CD14-positive monocyte (primary cell): ENCODE measurements around the gene ANKRD44. TPM values are rescaled to one million over a fixed set of nuclear protein-coding genes. Genes with fewer than 3 reads are reported as not detected.

Source experiments
- DNase-seq, 3 donors: peaks; one replicate each; pipeline ENCODE4 v3.0.0-alpha.2; 2011 to 2022
- H2AFZ ChIP-seq: 2 replicates; pipeline ENCODE4 v1.6.0; 2012; ENCODE audit warnings: mild to moderate bottlenecking, low read depth, low read length, inconsistent platforms; ENCODE audit not compliant: insufficient read depth, poor library complexity, severe bottlenecking
- H3K27ac ChIP-seq, 2 donors: 1 replicate in 1 of 2; 2 replicates in 1 of 2; pipeline ENCODE4 v1.5.1; 2012 to 2013; ENCODE audit warnings: low read length in 2 of 2, control low read depth in 1 of 2, inconsistent platforms in 1 of 2, low read depth in 1 of 2, mild to moderate bottlenecking in 1 of 2
- H3K27me3 ChIP-seq, 2 donors: one replicate each; pipeline versions ENCODE4 v1.6.0 to v1.6.1; 2011 to 2013; ENCODE audit warnings: low read length in 2 of 2; ENCODE audit not compliant: control insufficient read depth in 2 of 2, insufficient read depth in 2 of 2
- H3K36me3 ChIP-seq, 2 donors: replicated peaks in 1 of 2; 1 replicate in 1 of 2; 2 replicates in 1 of 2; pipeline versions ENCODE4 v1.5.1 to v1.6.1; 2012 to 2013; ENCODE audit warnings: low read length in 2 of 2, control low read depth in 1 of 2, inconsistent platforms in 1 of 2, mild to moderate bottlenecking in 1 of 2; ENCODE audit not compliant: insufficient read depth in 2 of 2, control insufficient read depth in 1 of 2
- H3K4me1 ChIP-seq, 2 donors: 1 replicate in 1 of 2; 2 replicates in 1 of 2; pipeline versions ENCODE4 v1.5.1 to v1.6.1; 2012 to 2013; ENCODE audit warnings: low read length in 2 of 2, control low read depth in 1 of 2, inconsistent platforms in 1 of 2, mild to moderate bottlenecking in 1 of 2, moderate library complexity in 1 of 2; ENCODE audit not compliant: insufficient read depth in 2 of 2, control insufficient read depth in 1 of 2
- H3K4me2 ChIP-seq: replicated peaks from 2 replicates; pipeline ENCODE3; 2012; ENCODE audit warnings: low read length, moderate library complexity, mild to moderate bottlenecking; ENCODE audit not compliant: poor library complexity, severe bottlenecking; ENCODE audit errors: extremely low read depth
- H3K4me3 ChIP-seq, 3 experiments: fragments of 200-600 bp in 1 of 3; sonication (generic) in 1 of 3; replicated peaks in 1 of 3; 1 replicate in 2 of 3; 2 replicates in 1 of 3; pipeline ENCODE4 v1.5.1; 2011 to 2013; ENCODE audit warnings: low read length in 3 of 3, mild to moderate bottlenecking in 3 of 3, control low read depth in 2 of 3, low read depth in 2 of 3, inconsistent platforms in 1 of 3, moderate library complexity in 1 of 3
- H3K79me2 ChIP-seq: 2 replicates; pipeline ENCODE4 v1.6.0; 2012; ENCODE audit warnings: mild to moderate bottlenecking, control low read depth, inconsistent platforms, low read length, moderate library complexity; ENCODE audit not compliant: insufficient read depth
- H3K9ac ChIP-seq: 2 replicates; pipeline ENCODE4 v1.6.0; 2017; ENCODE audit warnings: low read length, mild to moderate bottlenecking; ENCODE audit not compliant: insufficient read depth, poor library complexity, severe bottlenecking
- H3K9me3 ChIP-seq, 2 donors: replicated peaks in 1 of 2; 1 replicate in 1 of 2; 2 replicates in 1 of 2; pipeline versions ENCODE4 v1.5.1 to v1.6.1; 2012 to 2013; ENCODE audit warnings: low read length in 2 of 2, control low read depth in 1 of 2; ENCODE audit not compliant: control insufficient read depth in 1 of 2, insufficient read depth in 1 of 2
- H4K20me1 ChIP-seq: 2 replicates; pipeline ENCODE4 v1.6.0; 2012; ENCODE audit warnings: mild to moderate bottlenecking, low read length, control low read depth, moderate library complexity; ENCODE audit not compliant: insufficient read depth
- H3K27ac Mint-ChIP-seq, 7 donors: one replicate each; pipeline ENCODE4 v1.8.0; 2020; ENCODE audit warnings: mild to moderate bottlenecking in 7 of 7, mixed read lengths in 7 of 7, moderate library complexity in 6 of 7, inconsistent platforms in 2 of 7
- H3K27me3 Mint-ChIP-seq, 3 donors: one replicate each; pipeline ENCODE4 v1.8.0; 2021 to 2022; ENCODE audit warnings: low read depth in 3 of 3, mild to moderate bottlenecking in 3 of 3, mixed read lengths in 3 of 3, moderate library complexity in 3 of 3, inconsistent platforms in 1 of 3
- H3K36me3 Mint-ChIP-seq, 2 donors: one replicate each; pipeline ENCODE4 v1.8.0; 2020; ENCODE audit warnings: mixed read lengths in 2 of 2, inconsistent platforms in 1 of 2, mild to moderate bottlenecking in 1 of 2
- H3K4me1 Mint-ChIP-seq: one replicate; pipeline ENCODE4 v1.8.0; 2020; ENCODE audit warnings: mild to moderate bottlenecking, mixed read lengths
- H3K4me3 Mint-ChIP-seq, 2 donors: one replicate each; pipeline ENCODE4 v1.8.0; 2020; ENCODE audit warnings: mild to moderate bottlenecking in 2 of 2, mixed read lengths in 2 of 2, moderate library complexity in 1 of 2
- H3K9me3 Mint-ChIP-seq, 7 donors: one replicate each; pipeline ENCODE4 v1.8.0; 2020 to 2022; ENCODE audit warnings: mixed read lengths in 7 of 7, mild to moderate bottlenecking in 6 of 7, moderate library complexity in 6 of 7, inconsistent platforms in 2 of 7
- WGBS: methylation state at CpG from one replicate; pipeline ENCODE4 v1.1.5; 2013; ENCODE audit warnings: missing lambda C conversion rate; ENCODE audit not compliant: insufficient coverage; 5-methylcytosine and 5-hydroxymethylcytosine counted together
- intact Hi-C, 2 donors: fragments of 100-400 bp; cut with micrococcal nuclease; formaldehyde crosslinking; loops; one replicate each; pipeline versions ENCODE4 v1.15.0 to v1.15.1; 2023
- polyA plus RNA-seq, 3 donors: library from polyadenylated mRNA; depleted of rRNA in 1 of 3; unstranded in 2 of 3; stranded (reverse) in 1 of 3; fragments of 300-500 nt in 2 of 3; fragments of >200 nt in 1 of 3; fragmentation: Illumina TruSeq in 2 of 3; gene quantifications; 1 replicate in 2 of 3; 2 replicates in 1 of 3; pipeline ENCODE4 v1.2.3, GENCODE V29; 2012 to 2021
- TF ChIP-seq, protein P1 (sequence below): fragments of 200-600 bp; IDR thresholded peaks from one replicate; pipeline ENCODE4 v1.8.0; 2022; ENCODE audit warnings: antibody characterized with exemption, mild to moderate bottlenecking

ANKRD44 gene
- polyA plus RNA-seq, 3 donors = 55.7 to 91.9 (median 64.9) TPM

DNA sequence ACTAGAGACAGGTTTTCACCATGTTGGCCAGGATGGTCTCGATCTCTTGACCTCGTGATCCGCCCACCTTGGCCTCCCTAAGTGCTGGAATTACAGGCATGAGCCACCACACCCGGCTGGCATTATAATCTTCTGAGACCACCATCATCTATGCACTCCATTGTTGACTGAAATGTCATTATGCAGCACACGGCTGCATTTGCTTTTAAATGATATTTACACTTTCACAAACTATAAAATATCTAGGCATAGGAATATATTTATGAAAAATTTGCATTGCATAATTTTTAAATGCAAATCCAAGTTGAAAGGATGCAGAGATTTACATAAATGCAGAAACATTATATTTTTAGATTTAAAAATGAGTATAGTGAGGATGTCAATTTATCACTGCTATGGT is 30.0 kb upstream of the ANKRD44 start:
- Histone ChIP-seq H3K4me2 (no peak overlapping the region), H3K4me1 (no peaks in the 10 kb centered on the region), H3K27me3 (no peaks in the 10 kb centered on the region), H3K9me3 (no peaks in the 10 kb centered on the region), H4K20me1 (no peaks in the 10 kb centered on the region), H3K27ac (no peak overlapping the region), H3K9ac (no peak overlapping the region), H3K79me2 (no peaks in the 10 kb centered on the region), H3K4me3 (no peak overlapping the region), H2AFZ (no peak overlapping the region), H3K36me3 (no peaks in the 10 kb centered on the region)
- DNase-seq = no peak
- Mint-ChIP-seq H3K4me3 (no peak overlapping the region), H3K4me1 (no peaks in the 10 kb centered on the region), H3K36me3 (no peaks in the 10 kb centered on the region), H3K27me3 (peaks cover 0 to 2% (median 0%) of the 10 kb centered on the region in 3 donors), H3K27ac (no peak overlapping the region), H3K9me3 (peaks cover 0 to 3% (median 0%) of the 10 kb centered on the region in 7 donors)
- intact Hi-C loops = no loop called here
- TF ChIP-seq, protein P1, sequence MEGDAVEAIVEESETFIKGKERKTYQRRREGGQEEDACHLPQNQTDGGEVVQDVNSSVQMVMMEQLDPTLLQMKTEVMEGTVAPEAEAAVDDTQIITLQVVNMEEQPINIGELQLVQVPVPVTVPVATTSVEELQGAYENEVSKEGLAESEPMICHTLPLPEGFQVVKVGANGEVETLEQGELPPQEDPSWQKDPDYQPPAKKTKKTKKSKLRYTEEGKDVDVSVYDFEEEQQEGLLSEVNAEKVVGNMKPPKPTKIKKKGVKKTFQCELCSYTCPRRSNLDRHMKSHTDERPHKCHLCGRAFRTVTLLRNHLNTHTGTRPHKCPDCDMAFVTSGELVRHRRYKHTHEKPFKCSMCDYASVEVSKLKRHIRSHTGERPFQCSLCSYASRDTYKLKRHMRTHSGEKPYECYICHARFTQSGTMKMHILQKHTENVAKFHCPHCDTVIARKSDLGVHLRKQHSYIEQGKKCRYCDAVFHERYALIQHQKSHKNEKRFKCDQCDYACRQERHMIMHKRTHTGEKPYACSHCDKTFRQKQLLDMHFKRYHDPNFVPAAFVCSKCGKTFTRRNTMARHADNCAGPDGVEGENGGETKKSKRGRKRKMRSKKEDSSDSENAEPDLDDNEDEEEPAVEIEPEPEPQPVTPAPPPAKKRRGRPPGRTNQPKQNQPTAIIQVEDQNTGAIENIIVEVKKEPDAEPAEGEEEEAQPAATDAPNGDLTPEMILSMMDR = no peak
- WGBS = 100% methylated on average over 4 of the region's 5 CpGs

DNA sequence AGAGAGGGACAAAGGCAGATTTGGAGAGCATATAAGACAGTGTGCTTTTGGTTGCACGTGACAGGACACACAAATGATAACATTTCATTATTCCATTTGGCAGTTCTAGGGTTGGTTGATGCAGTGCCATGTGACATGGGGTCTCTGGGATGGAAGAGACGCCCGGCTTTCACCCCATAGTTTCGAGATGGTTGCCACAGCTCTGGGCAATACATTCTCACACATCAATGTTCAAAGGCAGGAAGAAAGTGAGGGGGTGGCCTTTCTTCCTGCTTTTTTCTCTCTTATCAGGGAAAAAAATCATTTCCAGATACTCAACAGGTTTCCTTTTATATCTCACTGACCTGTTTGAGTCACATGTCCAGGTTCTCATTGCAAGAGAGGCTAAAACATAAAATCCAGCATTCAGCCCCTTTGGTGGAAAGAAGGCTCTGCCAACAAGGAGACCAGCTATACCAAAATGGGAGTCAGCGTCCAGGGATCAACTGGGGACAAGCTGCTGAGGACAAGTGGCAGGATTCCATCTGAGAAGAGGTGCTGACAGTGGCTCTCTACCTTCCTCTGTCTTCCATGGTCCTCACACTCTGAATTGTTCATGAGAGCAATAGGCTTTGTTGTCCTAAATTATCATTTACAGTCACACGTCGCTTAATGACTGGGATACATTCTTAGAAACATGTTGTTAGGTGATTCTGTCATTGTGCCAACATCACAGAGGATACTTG is 29.1 kb upstream of the ANKRD44 start:
- Histone ChIP-seq H3K4me2 (no peak overlapping the region), H4K20me1 (no peaks in the 10 kb centered on the region), H3K4me1 (no peaks in the 10 kb centered on the region), H3K27me3 (no peaks in the 10 kb centered on the region), H3K9me3 (no peaks in the 10 kb centered on the region), H3K9ac (no peak overlapping the region), H3K79me2 (no peaks in the 10 kb centered on the region), H3K27ac (no peak overlapping the region), H3K36me3 (no peaks in the 10 kb centered on the region), H3K4me3 (no peak overlapping the region), H2AFZ (peak overlapping the region; percentile 17)
- Mint-ChIP-seq H3K4me3 (no peak overlapping the region), H3K9me3 (peaks cover 0 to 3% (median 0%) of the 10 kb centered on the region in 7 donors), H3K27ac (no peak overlapping the region), H3K27me3 (no peaks in the 10 kb centered on the region), H3K36me3 (no peaks in the 10 kb centered on the region), H3K4me1 (no peaks in the 10 kb centered on the region)
- no peak for DNase-seq
- intact Hi-C loops = no loop called here
- TF ChIP-seq, protein P1 = no peak
- no CpG with 5 or more reads among the region's 7 CpGs for WGBS
